GM19324 (cell line): ENCODE results near the gene SNX22.
A peak's percentile ranks its signal among the peaks of the same experiment; 100 is the strongest.
"Not testable (repeated sequence)": the region's sequence is repeated elsewhere in the genome, so short reads cannot be mapped to it uniquely, and the experiment has no call there.

Experiments used
- ATAC-seq: cut with Tn5 transposase; IDR thresholded peaks from one replicate; pipeline ENCODE4 v1.9.1; 2021; ENCODE audit warnings: mild to moderate bottlenecking, moderate library complexity; ENCODE audit not compliant: unreplicated experiment, low FRiP score

SNX22 gene

DNA sequence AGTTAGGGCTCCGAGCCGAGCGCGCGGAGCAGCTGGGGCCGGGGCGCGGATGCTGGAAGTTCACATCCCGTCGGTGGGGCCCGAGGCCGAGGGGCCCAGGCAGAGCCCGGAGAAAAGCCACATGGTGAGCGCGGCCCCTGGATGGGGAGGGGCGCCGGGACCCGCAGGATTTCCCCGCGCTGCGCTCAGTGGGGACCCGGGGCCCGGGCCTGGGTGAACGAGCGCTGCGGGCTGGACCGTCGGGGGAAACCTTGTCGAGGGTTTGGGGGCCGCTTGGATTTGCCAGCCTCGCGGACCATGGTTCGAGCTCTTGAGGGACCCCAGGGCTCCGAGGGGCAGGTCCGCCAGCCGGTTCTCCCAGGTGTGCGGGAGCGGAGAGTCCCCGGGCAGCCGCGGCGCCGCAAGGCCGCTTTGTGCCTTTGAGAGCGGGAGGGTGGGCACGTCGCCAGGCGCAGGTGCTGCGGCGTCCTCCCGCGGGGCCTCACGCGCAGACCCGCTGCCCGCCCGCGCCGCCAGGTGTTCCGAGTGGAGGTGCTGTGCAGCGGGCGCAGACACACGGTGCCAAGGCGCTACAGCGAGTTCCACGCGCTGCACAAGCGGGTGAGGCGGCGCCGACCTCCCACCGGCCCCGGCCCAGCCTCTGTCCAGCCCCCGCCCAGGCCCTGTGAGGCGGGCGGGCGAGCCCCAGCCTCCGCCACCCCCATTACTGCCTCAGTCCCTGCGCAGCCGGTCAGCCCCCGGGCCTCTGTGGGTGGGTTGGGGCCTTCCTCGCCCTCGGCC is at the start of gene SNX22:
SNX22 (plus strand) TSS at position 5 of the 780 bp plus-strand sequence; CDS start at position 50, 45 bp downstream.
- peak; percentile 6 for ATAC-seq

DNA sequence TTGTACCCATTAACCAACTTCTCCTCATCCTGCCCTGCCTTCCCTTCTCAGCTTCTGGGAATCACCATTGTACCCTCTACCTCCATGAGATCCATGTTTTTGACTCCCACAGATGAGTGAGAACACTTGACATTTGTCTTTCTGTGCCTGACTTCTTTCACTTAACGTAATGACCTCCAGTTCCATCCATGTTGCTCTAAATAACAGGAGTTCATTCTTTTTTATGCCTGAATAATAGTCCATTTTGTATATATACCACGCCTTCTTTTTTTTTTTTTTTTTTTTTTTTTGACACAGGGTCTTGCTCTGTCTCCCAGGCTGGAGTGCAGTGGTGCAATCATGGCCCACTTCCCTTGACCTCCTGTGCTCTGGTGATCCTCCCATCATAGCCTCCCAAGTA is 49.0 kb upstream of the SNX22 start:
- ATAC-seq: no peak

DNA sequence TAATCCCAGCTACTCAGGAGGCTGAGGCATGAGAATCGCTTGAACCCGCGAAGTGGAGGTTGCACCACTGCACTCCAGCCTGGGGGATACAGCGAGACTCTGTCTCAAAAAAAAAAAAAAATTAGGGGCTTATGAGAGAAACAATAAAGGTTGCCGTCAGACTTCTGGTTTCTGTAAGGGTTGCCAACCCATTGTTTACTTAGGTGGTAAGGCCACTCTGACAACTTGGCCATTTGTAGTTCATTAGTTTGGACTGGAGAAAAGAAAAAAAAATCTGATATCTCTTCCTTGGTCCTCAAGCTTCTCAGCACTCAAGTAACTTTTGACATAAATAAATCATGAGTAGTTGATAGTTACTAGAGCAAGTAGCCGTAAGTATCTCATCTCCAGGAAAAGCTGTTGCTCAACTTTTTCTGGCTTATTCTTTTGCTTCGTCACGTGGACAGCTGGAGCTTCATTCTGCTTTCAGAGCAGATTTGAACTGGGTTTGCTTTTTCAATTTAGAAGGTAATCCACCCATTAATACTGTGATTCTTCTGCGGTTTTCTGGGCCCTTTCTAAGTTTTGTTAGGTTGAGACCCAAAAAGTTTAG is 46.3 kb upstream of the SNX22 start:
- no peak for ATAC-seq

DNA sequence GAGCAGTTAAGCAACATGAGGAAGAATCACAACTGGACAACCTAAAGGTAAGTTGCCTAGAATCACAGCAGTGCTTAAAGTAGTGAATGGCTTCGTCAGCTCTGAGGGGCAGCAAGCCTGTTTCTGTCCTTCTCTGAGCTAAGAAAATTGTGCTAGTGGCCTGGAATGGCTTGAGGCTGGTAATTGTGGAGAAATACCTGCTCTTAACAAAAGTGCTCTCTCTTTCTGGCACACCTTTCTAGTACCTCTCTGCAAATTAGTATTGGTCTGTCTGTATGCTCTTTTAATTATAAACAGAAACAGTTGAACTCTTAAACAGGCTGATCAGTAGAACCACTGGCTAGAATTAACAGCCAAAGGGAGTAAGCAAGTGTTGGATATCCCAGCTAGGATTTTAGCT is 44.2 kb upstream of the SNX22 start:
- no peak for ATAC-seq

DNA sequence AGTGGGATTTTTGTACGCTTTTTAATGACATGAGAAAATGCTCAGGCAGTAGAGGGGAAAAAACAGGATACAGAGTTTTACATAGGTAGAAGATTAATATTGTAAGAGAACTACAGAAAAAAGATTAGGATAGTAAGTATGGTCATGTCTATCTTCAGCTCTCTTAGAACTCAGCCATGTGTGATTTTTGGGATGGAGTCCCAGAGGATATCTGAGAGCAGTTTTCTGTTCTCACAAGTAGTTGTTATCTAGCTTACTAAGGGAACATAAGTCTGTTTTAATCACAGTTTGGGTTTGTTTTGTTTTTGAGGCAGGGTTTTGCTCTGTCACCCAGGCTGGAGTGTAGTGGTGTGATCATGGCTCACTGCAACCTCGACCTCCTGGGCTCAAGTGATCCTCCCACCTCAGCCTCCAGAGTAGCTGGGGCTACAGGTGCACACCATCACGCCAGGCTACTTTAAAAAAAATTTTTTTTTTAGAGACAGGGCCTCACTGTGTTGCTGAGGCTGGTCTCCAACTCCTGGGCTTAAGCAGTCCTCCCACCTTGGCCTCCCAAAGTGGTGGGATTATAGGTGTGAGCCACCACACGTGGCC is 41.3 kb upstream of the SNX22 start:
- ATAC-seq: not testable (repeated sequence)

DNA sequence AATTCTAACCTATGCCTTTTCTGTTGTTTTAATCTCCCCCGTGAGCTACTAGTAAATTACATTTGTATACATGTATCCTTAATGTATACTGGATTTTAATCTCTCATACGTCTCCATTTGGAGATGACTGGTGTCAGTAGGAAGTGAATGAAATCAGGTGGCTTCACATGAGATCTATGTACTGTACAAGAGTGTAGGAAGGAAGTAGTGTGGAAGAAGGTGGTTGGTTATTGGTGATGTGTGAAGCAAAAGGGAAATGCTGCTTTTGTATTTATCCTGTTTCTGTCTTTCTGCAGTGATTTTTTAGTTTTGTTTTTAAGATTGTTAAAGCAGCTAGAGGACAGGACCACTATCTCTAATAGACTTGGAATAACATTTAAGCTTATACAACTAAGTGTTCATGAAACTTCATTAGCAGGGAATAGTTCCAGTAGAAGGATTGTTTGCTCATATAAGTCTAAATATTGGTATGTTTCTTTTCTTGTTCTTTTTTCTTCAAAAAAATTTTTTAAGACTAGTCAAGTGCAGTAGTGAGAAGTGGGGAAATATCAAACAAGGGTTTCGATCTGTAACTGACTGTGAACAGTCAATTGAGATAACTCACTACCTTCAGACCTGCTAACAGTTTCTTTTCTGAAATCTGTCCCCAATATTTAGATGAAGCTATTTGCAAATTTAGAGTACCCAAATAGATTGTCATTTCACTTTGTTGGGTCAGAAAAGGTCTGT is 40.4 kb upstream of the SNX22 start:
- ATAC-seq: no peak

DNA sequence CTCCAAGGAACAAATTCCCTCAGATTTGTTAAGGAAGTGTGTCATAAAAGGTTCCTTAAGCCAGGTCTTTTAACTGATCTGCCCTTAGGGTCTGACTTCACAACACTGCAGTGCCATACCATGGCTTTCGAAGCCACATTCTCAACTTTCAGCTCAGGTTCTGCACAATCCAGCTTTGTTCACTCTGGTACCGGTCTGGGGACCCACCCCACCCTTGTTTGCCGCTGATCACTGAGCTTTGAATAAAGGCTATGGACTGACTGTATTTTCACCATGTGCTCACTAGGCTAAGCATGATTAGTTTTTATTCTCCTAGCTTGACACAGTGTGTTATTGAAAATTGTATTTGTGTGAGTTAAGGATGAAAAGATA is 39.9 kb upstream of the SNX22 start:
- ATAC-seq: no peak

DNA sequence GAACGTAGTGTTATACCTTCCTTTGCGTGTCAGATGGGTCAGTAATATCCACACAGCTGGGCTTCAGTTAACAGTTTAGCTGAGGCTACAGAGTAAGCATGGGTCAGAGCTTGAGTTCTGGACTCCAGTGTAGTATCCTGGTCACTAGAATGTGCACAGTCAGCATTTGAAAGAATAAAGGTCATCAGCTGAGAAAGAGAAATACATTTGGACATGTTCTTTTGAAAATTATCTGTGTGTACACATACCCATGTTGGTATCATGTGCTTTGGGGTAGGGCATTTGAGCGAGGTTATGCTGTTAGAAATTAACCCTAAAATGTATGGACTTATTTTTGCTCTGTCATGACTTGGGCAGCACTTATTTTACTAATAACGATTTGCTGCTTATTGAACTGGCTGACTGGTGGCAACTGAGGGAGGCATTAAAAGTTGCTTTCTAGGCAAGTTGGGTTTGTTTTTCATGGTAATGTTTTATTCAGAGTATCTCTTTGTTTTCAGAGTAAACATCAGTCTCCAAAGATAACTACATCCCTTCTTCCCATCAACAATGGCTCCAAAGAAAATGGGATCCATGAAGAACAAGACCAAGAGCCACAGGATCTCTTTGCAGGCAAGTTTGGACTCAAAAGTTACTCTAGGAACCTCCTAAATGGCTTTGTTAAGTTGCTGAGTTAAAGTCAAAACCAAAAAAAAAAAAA is 39.3 kb upstream of the SNX22 start:
- ATAC-seq: no peak

DNA sequence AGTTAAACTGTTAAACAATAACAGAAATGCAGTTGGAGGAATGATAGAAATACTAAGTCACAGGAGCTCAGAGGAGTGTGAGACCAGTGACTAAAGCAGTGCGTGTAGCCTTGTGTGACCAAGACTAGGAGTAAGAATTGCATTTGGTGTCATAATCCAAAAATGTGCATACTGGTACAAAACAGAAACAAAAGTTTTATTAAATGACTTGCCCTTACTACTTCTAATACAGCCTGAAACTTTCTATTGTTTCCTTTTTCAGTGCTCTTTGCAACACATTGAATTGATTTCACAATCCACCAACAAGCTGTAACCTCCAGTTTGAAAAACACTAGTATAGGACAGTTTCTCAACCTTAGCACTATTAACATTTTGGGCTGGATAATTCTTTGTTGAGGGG is 38.6 kb upstream of the SNX22 start:
- no peak for ATAC-seq

DNA sequence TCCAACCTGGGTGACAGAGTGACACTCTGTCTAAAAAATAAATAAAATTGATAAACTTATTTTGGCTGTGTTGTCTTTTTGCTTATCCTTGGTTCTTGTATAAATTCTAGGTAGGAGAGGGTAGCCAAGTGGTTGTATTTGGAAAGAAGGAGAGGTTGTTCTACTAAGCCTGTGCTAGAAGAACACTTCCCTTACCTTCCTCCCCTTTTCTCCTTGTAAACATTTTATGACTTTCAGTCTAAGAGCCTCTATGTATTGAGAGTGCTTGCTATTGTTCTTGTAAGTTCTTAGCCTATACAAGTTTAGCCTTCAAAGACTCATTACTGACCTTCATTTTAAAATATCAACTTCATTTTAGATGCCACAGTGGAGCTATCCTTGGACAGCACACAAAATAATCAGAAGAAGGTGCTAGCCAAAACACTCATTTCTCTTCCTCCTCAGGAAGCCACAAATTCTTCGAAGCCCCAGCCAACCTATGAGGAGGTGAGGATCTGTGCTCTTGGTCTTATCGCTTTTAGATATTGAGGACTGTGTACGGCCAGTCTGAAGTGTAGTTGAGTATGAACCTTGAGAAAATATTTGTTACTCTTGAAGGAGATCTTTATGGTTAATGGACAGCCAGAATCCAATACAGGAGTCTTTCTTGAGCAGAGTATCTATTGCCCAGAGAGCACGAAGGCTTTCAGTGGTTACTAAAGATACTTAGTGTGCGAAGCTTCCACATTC is 33.6 kb upstream of the SNX22 start:
- no peak for ATAC-seq

DNA sequence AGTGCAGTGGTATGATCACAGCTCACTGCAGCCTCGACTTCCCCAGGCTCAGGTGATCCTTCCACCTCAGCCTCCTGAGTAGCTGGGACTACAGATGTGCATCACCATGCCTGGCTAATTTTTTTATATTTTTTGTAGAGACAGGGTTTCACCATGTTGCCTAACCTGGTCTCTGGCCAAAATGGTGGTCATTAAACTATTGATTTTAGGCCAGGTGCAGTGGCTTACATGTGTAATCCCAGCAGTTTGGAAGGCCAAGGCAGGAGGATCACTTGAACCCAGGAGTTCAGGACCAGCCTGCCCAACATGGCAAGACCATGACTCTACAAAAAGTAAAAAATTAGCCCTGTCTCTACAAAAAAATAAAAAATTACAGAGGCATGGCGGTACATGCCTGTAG is 31.2 kb upstream of the SNX22 start:
- ATAC-seq: not testable (repeated sequence)

DNA sequence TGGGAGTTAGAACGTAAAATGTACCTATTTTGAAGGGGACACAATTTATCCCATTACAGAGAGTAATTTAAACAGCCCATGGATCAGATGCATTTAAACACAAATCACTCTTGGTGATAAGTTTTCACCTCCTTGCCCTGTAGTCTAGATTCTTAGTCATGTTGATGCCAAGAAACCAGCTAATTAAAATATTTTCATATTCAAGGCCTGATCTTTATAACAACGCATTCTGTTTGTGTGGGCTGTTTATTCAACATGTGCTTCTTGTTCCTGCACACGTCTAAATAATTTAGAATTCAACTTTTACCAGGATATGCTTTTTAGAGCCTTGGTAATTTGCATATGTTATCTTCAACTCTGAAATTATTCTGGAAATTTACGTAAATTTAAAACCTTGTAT is 29.9 kb upstream of the SNX22 start:
- no peak for ATAC-seq

DNA sequence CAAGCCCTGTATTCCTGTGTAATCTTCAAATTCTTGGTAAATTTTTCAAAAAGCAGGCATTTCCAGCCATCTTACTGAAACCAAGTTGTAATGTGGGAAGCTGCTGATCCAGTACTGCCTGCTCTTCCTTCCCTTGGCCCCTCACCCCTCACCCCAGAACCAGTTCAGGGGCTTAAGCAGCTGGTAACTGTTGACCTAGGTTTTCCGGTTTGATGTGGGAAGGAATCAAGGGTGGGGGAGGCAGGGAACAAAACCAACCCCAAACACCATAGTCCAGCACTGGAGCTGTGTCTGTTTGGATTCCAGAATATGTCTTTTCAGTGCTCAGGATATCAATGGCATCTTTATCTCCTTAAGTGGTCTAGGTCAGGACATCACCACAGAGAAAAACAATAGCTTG is 29.1 kb upstream of the SNX22 start:
- no peak for ATAC-seq

DNA sequence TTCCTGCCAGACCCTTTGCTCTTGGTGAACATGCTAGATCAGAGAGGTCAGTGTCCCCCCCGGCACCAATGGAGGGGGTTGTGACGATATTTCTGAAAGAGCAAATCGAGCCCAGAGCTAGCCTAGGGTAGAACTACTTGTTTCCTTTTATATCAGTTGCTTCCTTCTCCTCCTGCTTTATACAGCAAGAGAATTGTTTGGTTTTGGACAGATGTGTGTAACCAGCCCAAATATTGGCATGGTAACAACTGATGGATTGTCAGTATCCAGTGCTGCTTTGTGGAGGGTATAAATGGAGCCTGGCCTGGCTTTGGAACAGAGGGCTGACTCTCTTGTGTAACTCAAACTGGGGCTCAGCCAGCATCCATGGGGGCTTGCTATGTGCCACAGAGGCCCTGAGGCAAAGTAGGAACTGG is 28.6 kb upstream of the SNX22 start:
- no peak for ATAC-seq

DNA sequence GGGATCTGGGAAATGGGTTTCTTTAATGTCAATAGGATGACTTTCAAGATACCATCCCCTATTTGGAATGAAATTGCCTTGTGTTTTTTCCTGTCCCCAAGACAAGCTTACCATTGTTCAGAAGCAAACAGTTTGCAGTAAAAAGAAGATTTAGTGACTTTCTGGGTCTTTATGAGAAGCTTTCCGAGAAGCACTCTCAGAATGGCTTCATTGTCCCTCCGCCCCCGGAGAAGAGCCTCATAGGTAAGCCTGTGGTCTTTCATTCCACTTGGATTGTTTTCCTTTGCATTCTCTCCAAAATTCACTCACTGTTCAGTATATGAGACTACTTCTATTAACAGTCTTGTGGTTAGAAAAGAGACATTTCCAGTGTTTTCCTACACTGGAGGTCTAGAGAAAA is 25.6 kb upstream of the SNX22 start:
- no peak for ATAC-seq

DNA sequence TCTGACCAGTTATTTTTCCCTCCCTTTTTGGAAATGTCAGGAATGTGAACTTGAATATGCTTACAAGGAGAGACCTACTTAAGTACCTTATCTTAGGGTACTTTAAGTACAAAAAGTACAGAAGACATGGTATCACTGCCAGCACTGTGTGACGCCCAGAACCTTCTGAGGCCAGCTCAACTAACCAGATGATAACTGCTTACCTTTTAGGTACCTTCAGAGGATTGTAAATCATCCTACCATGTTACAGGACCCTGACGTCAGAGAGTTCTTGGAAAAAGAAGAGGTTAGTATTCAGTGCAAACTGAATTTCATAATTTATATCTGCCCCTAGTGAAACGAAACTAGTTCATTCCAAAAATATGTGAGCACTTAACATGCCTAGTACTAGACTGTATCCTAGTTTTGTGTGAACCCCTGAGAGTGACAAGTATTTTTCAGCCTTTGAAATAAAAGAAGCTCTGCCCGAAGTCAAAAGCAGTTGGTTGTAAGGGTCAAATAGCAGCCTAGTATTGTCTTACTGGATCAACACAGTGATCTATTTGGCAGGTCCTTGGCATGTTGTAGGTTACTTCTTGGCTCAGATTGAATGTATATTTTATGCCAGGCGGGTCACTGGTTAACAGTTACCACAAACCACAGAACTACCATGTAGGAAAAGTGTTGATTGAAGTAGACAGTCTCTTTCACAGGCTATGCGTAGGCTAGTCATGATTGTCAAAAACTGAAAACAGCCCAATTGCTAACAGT is 23.8 kb upstream of the SNX22 start:
- no peak for ATAC-seq

DNA sequence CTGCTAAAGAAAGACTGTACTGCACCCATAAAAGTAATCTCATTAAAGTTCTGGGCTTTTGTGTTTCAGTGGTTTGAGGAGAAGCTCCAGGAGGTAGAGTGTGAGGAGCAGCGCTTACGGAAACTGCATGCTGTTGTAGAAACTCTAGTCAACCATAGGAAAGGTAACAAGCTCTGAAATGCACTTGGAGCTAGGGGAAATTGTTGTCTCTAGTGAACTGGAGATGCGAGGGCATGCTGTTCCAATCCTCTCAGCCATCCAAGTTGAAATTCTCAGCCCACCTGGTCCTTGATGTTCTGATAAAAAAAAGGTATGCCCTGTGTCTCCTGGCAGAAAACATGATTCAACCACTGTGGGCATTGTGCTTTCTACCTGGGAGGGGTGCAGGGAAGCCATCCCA is 21.4 kb upstream of the SNX22 start:
- ATAC-seq: no peak

DNA sequence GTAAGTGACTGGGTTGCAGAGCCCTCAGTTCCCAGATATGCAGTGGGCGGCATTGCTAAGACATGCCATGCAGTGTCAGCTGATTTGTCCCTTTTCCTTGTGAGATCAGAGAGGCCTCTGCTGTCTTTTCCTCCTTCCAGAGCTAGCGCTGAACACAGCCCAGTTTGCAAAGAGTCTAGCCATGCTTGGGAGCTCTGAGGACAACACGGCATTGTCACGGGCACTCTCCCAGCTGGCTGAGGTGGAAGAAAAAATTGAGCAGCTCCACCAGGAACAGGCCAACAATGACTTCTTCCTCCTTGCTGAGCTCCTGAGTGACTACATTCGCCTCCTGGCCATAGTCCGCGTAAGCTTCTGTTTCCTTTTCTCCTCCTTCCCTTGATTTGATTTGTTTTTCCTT is 20.0 kb upstream of the SNX22 start:
- ATAC-seq: no peak

DNA sequence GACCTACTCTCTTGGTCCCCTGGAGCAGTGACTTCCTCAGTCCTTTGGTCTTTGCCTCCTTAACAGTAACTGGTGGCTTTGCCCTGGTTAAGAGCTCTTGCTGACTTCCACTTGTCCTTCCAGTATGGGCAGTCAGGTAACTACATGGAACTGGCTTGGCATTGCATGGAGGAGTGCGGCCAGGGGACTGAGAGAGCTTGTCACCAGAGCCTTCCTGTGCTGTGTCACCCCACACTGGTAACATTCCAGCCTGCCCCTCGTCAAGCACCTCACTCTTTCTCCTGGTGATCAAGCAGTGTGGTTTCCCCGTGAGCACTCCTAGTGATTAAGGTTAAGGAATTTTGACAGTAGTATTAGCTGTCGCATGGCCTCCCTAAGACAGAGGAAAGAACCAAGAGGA is 19.3 kb upstream of the SNX22 start:
- ATAC-seq: no peak
